Adrenal gland (tissue), 5 donors: ENCODE results near the gene NFIL3.

Experiments
- CTCF ChIP-seq, 6 experiments: fragments of 450-650 bp in 4 of 6; fragments of 200-600 bp in 2 of 6; sonication (generic) in 1 of 6; IDR thresholded peaks; 1 replicate in 5 of 6; 2 replicates in 1 of 6; pipeline versions ENCODE4 v1.5.1 to v1.8.0; 2016 to 2021; ENCODE audit warnings: antibody characterized with exemption in 6 of 6, mild to moderate bottlenecking in 2 of 6, moderate library complexity in 1 of 6
- POLR2A ChIP-seq, 2 donors: fragments of 450-650 bp; IDR thresholded peaks; one replicate each; pipeline ENCODE4 v1.6.1; 2017; ENCODE audit warnings: antibody characterized with exemption in 2 of 2, mild to moderate bottlenecking in 2 of 2, moderate library complexity in 1 of 2
- donor health status: DM: no; HTN: no; CAD: no.

GRCh38 chr9:91392435-91392834 is 31.2 kb downstream of the NFIL3 start:
- TF ChIP-seq POLR2A (IDR thresholded peaks at IDR 0.05) = no peak
- no peak for TF ChIP-seq CTCF (IDR thresholded peaks at IDR 0.05)
